Upper lobe of right lung (tissue), 1 donor: Measurements from ENCODE around the gene CHRNG. TPM values are rescaled to one million over a fixed set of nuclear protein-coding genes. Genes with fewer than 3 reads are reported as not detected.
A peak's percentile ranks its signal among the peaks of the same experiment; 100 is the strongest.

Source experiments
- ATAC-seq: fragments of 200-7000 bp; cut with Tn5 transposase; one replicate; pipeline ENCODE4 v1.9.1; 2020; ENCODE audit warnings: mild to moderate bottlenecking, moderate library complexity
- DNase-seq: peaks from one replicate; pipeline ENCODE4 v3.0.0-alpha.2; 2020
- H3K27ac ChIP-seq: fragments of 200-600 bp; one replicate; pipeline ENCODE4 v1.8.0; 2022
- H3K27me3 ChIP-seq: fragments of 200-600 bp; one replicate; pipeline ENCODE4 v1.8.0; 2022; ENCODE audit warnings: mild to moderate bottlenecking
- H3K36me3 ChIP-seq: fragments of 200-600 bp; one replicate; pipeline ENCODE4 v1.8.0; 2022
- H3K4me1 ChIP-seq: fragments of 200-600 bp; one replicate; pipeline ENCODE4 v1.8.0; 2022
- H3K4me3 ChIP-seq: fragments of 200-600 bp; one replicate; pipeline ENCODE4 v1.8.0; 2022; ENCODE audit warnings: mild to moderate bottlenecking
- H3K9me3 ChIP-seq: fragments of 200-600 bp; one replicate; pipeline ENCODE4 v1.8.0; 2022
- intact Hi-C: fragments of 100-400 bp; cut with DNase I; formaldehyde crosslinking; loops from one replicate; pipeline ENCODE4 v1.11.0; 2022
- total RNA-seq: library from RNA; stranded (reverse); fragmentation: NEBNext Ultra II Directional; extraction: Animal tissue kit (Norgen Biotek cat#: 25700); gene quantifications from one replicate; pipeline ENCODE4 v1.2.1, GENCODE V29; 2021
- TF ChIP-seq, protein P1 (sequence below): fragments of 200-600 bp; IDR thresholded peaks from one replicate; pipeline ENCODE4 v1.8.0; 2022; ENCODE audit warnings: antibody characterized with exemption
- donor health status: DM: no; HTN: yes; CAD: no; lungs with severe emphysema.

Gene CHRNG
- total RNA-seq, 1 donor from 2014 or later: not detected

DNA sequence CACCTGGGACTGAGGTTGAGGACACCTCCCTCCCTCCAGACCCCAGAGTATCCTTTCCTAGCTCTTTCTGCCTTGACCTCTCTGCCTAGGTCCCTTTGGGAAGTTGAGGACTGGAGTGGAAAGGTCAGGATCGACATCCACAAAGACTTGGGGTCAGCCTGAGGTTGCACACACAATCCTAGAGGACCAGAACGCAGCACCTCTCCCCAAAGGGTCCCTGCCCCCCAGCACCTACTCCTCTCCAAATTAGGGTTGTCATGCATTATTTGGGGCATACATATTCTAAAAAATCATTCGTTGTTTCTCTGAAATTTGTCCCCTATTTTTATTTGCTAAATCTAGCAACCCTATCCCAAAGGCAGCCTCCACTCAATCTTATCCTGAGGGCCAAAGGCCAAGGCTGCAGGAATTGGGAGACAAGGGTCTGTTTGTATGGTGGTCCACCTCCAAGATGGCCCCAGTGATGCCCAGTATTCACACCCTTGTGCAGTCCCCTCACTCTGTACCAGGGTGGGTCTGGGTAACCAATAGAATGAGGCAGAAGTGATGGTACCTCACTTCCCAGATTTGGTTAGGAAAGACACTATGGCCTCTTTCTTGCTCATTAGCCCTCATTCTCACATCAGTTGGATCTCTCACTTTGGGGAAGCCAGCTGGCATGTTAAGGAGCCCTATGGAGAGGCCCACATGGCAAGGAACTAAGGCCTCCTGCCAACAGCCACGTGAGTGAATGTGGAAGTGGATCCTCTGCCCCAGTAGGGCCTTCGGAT lies 3.5 kb upstream of the CHRNG start:
- intact Hi-C loops: no loop called here
- Histone ChIP-seq H3K27ac (no peak overlapping the region), H3K4me1 (no peaks in the 10 kb centered on the region), H3K27me3 (peaks cover 5% of the 10 kb centered on the region), H3K9me3 (no peaks in the 10 kb centered on the region), H3K4me3 (no peak overlapping the region), H3K36me3 (no peaks in the 10 kb centered on the region)
- TF ChIP-seq, protein P1, sequence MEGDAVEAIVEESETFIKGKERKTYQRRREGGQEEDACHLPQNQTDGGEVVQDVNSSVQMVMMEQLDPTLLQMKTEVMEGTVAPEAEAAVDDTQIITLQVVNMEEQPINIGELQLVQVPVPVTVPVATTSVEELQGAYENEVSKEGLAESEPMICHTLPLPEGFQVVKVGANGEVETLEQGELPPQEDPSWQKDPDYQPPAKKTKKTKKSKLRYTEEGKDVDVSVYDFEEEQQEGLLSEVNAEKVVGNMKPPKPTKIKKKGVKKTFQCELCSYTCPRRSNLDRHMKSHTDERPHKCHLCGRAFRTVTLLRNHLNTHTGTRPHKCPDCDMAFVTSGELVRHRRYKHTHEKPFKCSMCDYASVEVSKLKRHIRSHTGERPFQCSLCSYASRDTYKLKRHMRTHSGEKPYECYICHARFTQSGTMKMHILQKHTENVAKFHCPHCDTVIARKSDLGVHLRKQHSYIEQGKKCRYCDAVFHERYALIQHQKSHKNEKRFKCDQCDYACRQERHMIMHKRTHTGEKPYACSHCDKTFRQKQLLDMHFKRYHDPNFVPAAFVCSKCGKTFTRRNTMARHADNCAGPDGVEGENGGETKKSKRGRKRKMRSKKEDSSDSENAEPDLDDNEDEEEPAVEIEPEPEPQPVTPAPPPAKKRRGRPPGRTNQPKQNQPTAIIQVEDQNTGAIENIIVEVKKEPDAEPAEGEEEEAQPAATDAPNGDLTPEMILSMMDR: no peak
- ATAC-seq: no peak
- DNase-seq: no peak

- Histone ChIP-seq H3K36me3 (no peaks in the 10 kb centered on the region), H3K27me3 (peaks cover 5% of the 10 kb centered on the region), H3K4me3 (no peak overlapping the region), H3K9me3 (no peaks in the 10 kb centered on the region), H3K4me1 (no peaks in the 10 kb centered on the region), H3K27ac (no peak overlapping the region)
- intact Hi-C loops: no loop called here
- TF ChIP-seq, protein P1: peak; percentile 28
- ATAC-seq (peak; percentile 54), DNase-seq (peak; percentile 68)
These were observed 2.4 kb upstream of the CHRNG start for GRCh38 chr2:232537079-232537478.

- Histone ChIP-seq H3K27ac (no peak overlapping the region), H3K4me3 (no peak overlapping the region), H3K36me3 (no peaks in the 10 kb centered on the region), H3K9me3 (no peaks in the 10 kb centered on the region), H3K4me1 (no peaks in the 10 kb centered on the region), H3K27me3 (peaks cover 5% of the 10 kb centered on the region)
- DNase-seq (peak; percentile 23), ATAC-seq (no peak)
- intact Hi-C loops: no loop called here
- TF ChIP-seq, protein P1: no peak
These were observed 2.0 kb upstream of the CHRNG start for GRCh38 chr2:232537499-232537898.

DNA sequence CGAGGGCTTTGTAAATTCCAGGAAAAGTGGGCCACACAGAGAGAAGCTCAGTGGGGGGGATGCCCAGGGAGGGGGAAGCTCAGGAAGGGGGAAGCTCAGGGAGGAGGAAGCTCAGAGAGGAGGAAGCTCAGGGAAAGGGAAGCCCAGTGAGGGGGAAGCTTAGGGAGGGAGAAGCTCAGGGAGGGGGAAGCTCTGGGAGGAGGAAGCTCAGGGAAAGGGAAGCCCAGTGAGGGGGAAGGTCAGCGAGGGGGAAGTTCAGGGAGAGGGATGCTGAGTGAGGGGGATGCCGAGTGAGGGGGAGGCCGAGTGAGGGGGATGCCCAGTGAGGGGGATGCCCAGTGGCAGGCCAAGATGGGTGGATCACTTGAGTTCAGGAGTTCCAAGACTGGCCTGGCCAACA lies 821 bp upstream of the CHRNG start:
- intact Hi-C loops: no loop called here
- ATAC-seq (peak; percentile 72), DNase-seq (peak; percentile 60)
- Histone ChIP-seq H3K9me3 (no peaks in the 10 kb centered on the region), H3K36me3 (no peaks in the 10 kb centered on the region), H3K4me3 (no peak overlapping the region), H3K27ac (no peak overlapping the region), H3K27me3 (peaks cover 5% of the 10 kb centered on the region), H3K4me1 (no peaks in the 10 kb centered on the region)
- TF ChIP-seq, protein P1: no peak

DNA sequence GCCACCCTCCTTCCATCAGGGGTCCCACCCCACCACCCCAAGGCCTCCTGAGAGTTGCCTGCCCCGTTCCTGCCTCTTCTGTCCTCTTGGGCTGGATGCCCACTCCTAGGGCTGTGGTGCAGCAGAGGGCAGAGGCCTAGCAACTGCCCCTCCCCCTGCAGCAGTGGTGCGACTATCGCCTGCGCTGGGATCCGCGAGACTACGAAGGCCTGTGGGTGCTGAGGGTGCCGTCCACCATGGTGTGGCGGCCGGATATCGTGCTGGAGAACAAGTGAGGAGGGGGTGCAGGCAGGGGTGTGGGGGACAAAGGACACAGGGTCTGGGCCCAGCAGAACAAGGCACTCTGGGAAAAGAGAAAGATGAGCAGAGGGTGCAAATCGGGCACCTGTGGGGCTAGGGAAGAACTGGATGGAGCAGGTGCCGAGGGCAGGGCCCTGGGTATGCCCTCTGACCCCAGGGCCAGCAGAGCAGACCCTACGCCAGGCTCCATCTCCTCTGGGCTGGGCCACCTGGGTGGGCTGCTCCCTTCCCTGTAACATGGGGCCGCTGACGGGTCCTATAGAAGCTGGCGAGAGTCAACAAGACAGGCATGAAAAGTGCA lies 1.0 kb downstream of the CHRNG start:
- intact Hi-C loops: no loop called here
- ATAC-seq: no peak
- peak; percentile 49 for DNase-seq

More for the DNA sequence above, 1.0 kb downstream of the CHRNG start:
- Histone ChIP-seq H3K9me3 (no peaks in the 10 kb centered on the region), H3K27ac (no peak overlapping the region), H3K36me3 (no peaks in the 10 kb centered on the region), H3K27me3 (peaks cover 5% of the 10 kb centered on the region), H3K4me1 (no peaks in the 10 kb centered on the region), H3K4me3 (no peak overlapping the region)
- TF ChIP-seq, protein P1: no peak
